HepG2 (cell line): ENCODE results near the gene CEP43. TPM values are rescaled to one million over a fixed set of nuclear protein-coding genes. Genes with fewer than 3 reads are reported as not detected.

Experiments used
- ASH2L ChIP-seq: fragments of 300-600, 200-600 bp; sonication (generic); IDR thresholded peaks from 2 replicates; pipeline ENCODE4 v1.7.0; 2017; ENCODE audit warnings: low read depth, mild to moderate bottlenecking, moderate library complexity, mixed read lengths, low read length; ENCODE audit not compliant: insufficient read length
- GFI1 ChIP-seq: sonication (generic); formaldehyde crosslinking; IDR thresholded peaks from 2 replicates; pipeline ENCODE4 v1.5.0; 2020; ENCODE audit warnings: missing genetic modification reagents, mild to moderate bottlenecking, borderline replicate concordance
- NBN ChIP-seq: fragments of 450-650 bp; conservative IDR thresholded peaks from 2 replicates; pipeline ENCODE4 v1.6.1; 2017
- RARA ChIP-seq: IDR thresholded peaks from 2 replicates; pipeline ENCODE4 v1.6.1; 2016; ENCODE audit warnings: missing genetic modification reagents, missing compliant biosample characterization
- SOX6 ChIP-seq, 2 experiments: fragments of 450-650 bp in 1 of 2; sonication (generic) in 1 of 2; formaldehyde crosslinking in 1 of 2; IDR thresholded peaks; 2 replicates each; pipeline versions ENCODE4 v1.4.0 to v1.6.1; 2017 to 2020; ENCODE audit warnings: antibody characterized with exemption in 1 of 2, mild to moderate bottlenecking in 1 of 2, missing genetic modification reagents in 1 of 2
- polyA plus RNA-seq, 8 experiments: library from polyadenylated mRNA; depleted of rRNA in 3 of 8; stranded (reverse) in 7 of 8; unstranded in 1 of 8; fragments of >200 nt; fragmentation: Illumina TruSeq in 4 of 8; extraction: Trizol in 4 of 8; gene quantifications; 2 replicates each; pipeline versions ENCODE4 v1.2.1 to v1.2.3, GENCODE V29; 2011 to 2016; ENCODE audit warnings: low read depth in 4 of 8, missing spikeins in 1 of 8, mixed read lengths in 1 of 8; ENCODE audit not compliant: insufficient read depth in 1 of 8
- total RNA-seq, 5 experiments: library from RNA; depleted of rRNA; stranded (reverse); fragments of >200 nt; fragmentation: Illumina TruSeq; extraction: Trizol; gene quantifications; 2 replicates each; pipeline ENCODE4 v1.2.3, GENCODE V29; 2016; ENCODE audit warnings: low read depth in 1 of 5
- TF ChIP-seq, protein P1 (sequence below): IDR thresholded peaks from 2 replicates; pipeline ENCODE4 v1.4.0; 2020; ENCODE audit warnings: mild to moderate bottlenecking, missing genetic modification reagents
- TF ChIP-seq, protein P2 (sequence below): sonication (generic); formaldehyde crosslinking; IDR thresholded peaks from 2 replicates; pipeline ENCODE4; 2020; ENCODE audit warnings: missing genetic modification reagents, mild to moderate bottlenecking, borderline replicate concordance

Gene CEP43
- total and polyA plus RNA-seq, 2 of the 13 experiments (the other 11 are each of a cell fraction or from before 2014, with no cell fraction given), result 29.3 to 73.9 TPM

DNA sequence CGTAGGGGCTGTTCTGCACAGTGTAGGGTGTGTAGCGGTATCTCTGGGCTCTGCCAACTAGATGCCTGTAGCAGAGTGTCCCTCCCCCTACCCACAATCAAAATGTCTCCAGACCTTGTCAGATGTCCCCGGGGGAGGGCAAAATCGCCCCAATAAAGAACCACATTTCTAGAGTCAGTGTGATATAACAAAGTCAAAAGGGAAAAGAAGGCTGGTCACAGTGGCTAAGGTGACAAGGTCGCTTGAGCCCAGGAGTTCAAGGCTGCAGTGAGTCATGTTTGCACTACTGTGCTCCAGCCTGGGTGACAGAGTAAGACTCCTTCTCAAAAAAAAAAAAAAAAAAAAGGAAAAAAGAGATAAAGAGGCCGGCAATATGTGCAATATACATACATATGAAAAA, 11.7 kb upstream of the CEP43 start (continued):
- TF ChIP-seq, protein P1, sequence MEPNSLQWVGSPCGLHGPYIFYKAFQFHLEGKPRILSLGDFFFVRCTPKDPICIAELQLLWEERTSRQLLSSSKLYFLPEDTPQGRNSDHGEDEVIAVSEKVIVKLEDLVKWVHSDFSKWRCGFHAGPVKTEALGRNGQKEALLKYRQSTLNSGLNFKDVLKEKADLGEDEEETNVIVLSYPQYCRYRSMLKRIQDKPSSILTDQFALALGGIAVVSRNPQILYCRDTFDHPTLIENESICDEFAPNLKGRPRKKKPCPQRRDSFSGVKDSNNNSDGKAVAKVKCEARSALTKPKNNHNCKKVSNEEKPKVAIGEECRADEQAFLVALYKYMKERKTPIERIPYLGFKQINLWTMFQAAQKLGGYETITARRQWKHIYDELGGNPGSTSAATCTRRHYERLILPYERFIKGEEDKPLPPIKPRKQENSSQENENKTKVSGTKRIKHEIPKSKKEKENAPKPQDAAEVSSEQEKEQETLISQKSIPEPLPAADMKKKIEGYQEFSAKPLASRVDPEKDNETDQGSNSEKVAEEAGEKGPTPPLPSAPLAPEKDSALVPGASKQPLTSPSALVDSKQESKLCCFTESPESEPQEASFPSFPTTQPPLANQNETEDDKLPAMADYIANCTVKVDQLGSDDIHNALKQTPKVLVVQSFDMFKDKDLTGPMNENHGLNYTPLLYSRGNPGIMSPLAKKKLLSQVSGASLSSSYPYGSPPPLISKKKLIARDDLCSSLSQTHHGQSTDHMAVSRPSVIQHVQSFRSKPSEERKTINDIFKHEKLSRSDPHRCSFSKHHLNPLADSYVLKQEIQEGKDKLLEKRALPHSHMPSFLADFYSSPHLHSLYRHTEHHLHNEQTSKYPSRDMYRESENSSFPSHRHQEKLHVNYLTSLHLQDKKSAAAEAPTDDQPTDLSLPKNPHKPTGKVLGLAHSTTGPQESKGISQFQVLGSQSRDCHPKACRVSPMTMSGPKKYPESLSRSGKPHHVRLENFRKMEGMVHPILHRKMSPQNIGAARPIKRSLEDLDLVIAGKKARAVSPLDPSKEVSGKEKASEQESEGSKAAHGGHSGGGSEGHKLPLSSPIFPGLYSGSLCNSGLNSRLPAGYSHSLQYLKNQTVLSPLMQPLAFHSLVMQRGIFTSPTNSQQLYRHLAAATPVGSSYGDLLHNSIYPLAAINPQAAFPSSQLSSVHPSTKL (CRISPR knock-in tag), result 0 out of 2 replicates have a peak, but pooled peaks have one; percentile 36
- TF ChIP-seq GFI1 (peak; percentile 29; the same call in 1 of the 2 replicates), ASH2L (no peak), SOX6 (IDR thresholded peaks at IDR 0.05) (no peak), SOX6 (CRISPR knock-in tag; IDR thresholded peaks at IDR 0.05) (0 out of 2 replicates have a peak, but pooled peaks have one; percentile 23), NBN (no peak), RARA (CRISPR knock-in tag) (peak; percentile 90)
- TF ChIP-seq, protein P2, sequence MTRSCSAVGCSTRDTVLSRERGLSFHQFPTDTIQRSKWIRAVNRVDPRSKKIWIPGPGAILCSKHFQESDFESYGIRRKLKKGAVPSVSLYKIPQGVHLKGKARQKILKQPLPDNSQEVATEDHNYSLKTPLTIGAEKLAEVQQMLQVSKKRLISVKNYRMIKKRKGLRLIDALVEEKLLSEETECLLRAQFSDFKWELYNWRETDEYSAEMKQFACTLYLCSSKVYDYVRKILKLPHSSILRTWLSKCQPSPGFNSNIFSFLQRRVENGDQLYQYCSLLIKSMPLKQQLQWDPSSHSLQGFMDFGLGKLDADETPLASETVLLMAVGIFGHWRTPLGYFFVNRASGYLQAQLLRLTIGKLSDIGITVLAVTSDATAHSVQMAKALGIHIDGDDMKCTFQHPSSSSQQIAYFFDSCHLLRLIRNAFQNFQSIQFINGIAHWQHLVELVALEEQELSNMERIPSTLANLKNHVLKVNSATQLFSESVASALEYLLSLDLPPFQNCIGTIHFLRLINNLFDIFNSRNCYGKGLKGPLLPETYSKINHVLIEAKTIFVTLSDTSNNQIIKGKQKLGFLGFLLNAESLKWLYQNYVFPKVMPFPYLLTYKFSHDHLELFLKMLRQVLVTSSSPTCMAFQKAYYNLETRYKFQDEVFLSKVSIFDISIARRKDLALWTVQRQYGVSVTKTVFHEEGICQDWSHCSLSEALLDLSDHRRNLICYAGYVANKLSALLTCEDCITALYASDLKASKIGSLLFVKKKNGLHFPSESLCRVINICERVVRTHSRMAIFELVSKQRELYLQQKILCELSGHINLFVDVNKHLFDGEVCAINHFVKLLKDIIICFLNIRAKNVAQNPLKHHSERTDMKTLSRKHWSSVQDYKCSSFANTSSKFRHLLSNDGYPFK, result no peak
